Mucosa of gallbladder (tissue), 1 donor: Measurements from ENCODE around the gene UNC5A. TPM values are rescaled to one million over a fixed set of nuclear protein-coding genes. Genes with fewer than 3 reads are reported as not detected.

Experiments
- DNase-seq: peaks from one replicate; pipeline ENCODE4 v3.0.0-alpha.2; 2020; ENCODE audit warnings: low spot score
- total RNA-seq: library from RNA; stranded (reverse); gene quantifications from one replicate; pipeline ENCODE4 v1.2.1, GENCODE V29; 2021
- donor health status: DM: no; HTN: no; CAD: no.

The UNC5A gene
- total RNA-seq, 1 donor from 2014 or later, result 0.14 TPM

GRCh38 chr5:176878906-176879662 lies 68.7 kb downstream of the UNC5A start:
- no peak for DNase-seq

DNA sequence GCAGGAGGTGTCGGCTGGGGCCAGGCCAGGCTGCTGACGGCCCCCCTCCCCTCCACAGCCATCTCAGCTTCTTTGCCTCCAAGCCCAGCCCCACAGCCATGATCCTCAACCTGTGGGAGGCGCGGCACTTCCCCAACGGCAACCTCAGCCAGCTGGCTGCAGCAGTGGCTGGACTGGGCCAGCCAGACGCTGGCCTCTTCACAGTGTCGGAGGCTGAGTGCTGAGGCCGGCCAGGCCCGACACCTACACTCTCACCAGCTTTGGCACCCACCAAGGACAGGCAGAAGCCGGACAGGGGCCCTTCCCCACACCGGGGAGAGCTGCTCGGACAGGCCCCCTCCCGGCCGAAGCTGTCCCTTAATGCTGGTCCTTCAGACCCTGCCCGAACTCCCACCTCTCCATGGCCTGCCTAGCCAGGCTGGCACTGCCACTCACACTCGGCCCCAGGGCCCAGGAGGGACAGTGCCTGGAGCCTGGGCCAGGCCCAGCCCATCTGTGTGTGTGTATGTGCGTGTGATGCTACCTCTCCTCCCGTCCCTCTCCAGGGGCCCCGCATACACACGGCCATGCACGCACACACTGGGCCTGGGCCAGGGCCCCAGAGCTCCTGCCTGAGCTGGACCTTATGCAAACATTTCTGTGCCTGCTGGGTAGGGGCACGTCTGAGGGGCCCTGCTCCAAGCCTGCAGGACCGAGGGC lies 69.5 kb downstream of the UNC5A start:
- no peak for DNase-seq

DNA sequence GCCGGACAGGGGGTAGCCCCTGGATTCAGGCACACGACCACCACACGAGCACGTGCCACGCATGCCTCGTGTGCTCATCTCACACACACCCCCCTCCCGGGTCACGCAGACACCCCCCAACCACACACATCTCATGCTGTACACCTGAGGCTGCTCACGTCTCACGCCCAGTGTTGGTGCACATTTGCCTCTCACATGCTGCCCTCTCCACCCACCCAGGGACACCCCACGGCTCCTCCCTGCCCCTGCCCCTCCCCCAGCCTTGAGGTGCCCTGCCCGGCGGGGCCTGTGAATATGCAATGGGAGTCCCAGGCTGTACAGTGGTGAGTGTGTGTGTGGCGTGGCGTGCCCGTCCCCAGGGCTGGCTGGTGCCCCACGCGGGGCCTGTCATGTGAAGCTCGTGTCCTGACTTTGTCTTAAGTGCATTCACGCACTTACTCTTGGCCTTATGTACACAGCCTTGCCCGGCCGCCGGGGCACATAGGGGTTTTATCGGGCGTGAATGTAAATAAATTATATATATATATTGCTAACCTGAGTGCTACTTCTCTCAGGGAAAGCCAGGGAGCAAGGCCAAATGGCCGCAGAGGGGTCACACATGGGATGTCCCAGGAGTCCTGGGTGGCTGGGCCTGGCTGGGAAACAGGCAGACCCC lies 70.1 kb downstream of the UNC5A start:
- DNase-seq, result no peak

GRCh38 chr5:176881021-176881749 lies 70.8 kb downstream of the UNC5A start:
- DNase-seq, result no peak

- DNase-seq, result no peak
Observed at GRCh38 chr5:176881816-176882566, 71.6 kb downstream of the UNC5A start.

GRCh38 chr5:176882567-176882903 lies 72.2 kb downstream of the UNC5A start:
- no peak for DNase-seq

GRCh38 chr5:176883700-176884570 lies 73.6 kb downstream of the UNC5A start:
- DNase-seq, result no peak

DNA sequence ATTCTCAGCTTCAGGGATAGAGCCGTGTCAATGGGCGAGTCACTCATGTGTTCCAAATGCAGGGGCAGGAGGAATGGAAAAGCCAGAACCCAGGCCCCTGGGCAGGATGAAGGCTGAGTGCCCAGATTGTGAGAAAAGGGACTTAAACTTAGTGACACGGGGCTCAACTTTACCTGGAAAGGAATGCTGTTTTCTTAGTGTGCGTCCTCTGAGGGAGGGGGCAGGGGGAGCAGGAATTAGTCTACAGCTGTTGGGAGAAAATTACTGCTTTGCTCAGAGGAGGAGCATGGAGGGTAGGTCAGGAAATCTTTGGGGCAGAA lies 74.2 kb downstream of the UNC5A start:
- no peak for DNase-seq

GRCh38 chr5:176886336-176887251 lies 76.2 kb downstream of the UNC5A start:
- DNase-seq, result no peak

DNA sequence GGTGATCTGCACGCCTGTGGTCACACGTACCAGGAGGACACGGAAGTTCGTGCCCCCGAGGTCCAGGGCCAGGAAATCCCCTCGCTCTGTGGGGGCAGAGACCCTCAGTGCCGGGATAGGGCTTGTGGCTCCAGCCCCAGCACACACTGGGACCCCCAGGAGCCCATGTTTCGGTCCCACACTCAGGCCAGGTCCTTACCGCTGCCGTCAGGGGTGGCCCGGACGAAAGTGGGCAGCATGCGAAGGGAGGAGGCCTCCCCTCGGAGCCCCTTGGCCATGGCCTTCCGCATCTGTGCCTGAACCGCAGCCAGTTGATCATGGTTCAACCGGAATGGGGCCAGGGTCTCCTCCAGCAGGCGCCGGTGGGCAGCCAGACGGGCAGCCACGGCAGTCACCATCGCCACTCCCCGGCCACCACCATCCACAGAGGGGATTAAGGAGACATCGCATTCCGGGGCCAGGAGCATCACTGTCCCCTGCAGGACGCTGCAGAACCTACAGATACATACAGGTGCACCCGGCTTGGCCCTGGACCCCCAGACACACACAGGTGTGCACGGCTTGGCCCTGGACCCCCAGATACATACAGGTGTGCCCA lies 77.0 kb downstream of the UNC5A start:
- no peak for DNase-seq

DNA sequence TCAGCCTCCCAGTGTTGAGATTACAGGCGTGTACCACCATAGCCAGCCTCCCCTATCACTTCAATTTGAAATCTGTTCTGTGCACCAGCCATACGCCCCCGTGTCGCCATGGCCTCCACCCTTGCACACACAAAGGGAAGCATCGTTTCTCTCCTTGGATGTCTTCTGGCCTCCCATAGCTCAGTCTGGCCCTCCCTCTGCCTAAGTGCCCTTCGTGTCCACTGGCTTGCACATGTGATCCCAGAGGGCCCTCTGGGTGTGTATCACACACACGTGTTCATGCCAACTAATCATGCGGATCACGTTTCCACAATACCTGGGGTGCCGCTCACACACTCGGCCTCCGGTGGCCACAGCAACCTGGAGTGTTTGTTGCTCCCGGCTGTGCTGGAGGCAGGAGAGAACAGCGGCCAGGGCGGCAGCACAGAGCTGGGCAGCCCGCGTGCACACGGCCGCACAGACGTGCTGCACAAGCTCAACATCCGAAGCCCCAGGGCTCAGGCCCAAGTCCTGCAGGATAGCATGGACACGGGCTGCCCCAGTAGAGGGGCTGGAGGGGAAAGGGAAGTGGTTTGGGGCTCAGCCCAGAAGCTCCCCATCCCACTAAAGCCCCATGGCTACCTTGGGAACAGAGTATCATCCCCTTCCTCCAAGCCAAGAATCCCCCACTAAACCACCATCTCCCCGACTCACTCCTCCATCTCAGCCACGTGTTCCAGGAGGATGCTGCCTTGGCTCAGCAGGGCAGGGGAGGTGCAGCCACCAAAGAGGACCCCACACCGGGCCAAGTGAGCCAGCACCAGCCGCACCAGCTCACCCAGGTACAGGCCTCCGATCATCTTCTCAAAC lies 77.9 kb downstream of the UNC5A start:
- no peak for DNase-seq

DNA sequence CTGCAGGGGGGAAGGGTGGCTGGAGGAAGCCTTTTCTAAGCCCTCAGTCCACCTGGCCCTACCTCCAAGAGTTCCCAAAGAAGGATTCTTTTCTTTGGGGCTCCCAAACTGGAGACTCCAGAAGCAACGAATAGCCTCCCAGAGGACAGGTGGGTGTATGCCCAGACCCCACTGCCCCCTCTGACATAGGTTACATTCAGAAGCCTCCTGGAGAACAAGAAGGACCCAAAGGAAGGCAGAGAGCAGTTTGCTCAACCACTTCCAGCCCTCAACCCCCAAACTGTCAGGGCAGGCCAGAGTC lies 78.5 kb downstream of the UNC5A start:
- no peak for DNase-seq

DNA sequence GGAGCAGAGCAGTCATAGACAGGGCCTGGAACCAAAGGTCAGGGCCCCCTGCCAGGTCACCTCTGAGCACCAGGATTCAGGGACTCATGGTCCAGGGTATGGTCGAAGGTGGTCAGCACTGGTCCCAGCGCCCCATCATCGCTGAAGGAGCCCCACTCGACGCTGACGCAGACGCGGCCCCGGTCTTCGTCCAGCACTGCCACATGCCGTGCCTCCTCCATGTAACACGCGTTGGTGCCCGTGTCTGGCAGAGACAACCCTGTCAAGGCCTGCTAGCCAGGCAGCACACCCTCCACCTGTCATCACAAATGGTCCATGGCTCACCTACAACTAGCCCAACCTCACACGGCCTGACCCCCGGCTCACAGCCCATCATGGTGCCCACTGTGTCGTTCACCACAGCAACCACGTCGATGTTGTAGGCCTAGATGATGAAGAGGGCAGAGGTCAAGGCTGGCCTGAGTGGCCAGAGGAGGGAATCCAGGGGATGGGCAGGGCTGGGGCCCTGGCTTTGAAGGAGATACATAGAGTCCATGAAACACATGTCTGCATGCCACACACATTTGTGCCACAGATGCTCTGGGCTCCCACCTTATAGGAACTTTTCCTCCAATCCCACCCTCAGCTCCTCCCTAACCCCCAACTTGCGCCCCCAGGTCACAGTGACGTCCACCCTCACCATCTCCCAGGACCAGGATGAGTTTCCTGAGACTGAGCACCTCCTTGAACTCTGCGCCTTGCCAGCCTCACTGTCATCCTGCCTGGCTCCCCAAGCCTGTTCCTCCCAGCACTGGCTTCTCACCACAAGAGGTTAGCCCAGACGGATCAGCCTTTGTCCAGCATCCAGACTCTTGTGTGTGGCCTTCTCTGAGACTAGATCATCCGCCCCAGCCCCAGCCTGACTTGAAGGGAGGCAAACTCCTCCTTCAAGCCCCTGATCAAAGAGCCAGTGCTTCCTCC lies 79.2 kb downstream of the UNC5A start:
- no peak for DNase-seq

DNA sequence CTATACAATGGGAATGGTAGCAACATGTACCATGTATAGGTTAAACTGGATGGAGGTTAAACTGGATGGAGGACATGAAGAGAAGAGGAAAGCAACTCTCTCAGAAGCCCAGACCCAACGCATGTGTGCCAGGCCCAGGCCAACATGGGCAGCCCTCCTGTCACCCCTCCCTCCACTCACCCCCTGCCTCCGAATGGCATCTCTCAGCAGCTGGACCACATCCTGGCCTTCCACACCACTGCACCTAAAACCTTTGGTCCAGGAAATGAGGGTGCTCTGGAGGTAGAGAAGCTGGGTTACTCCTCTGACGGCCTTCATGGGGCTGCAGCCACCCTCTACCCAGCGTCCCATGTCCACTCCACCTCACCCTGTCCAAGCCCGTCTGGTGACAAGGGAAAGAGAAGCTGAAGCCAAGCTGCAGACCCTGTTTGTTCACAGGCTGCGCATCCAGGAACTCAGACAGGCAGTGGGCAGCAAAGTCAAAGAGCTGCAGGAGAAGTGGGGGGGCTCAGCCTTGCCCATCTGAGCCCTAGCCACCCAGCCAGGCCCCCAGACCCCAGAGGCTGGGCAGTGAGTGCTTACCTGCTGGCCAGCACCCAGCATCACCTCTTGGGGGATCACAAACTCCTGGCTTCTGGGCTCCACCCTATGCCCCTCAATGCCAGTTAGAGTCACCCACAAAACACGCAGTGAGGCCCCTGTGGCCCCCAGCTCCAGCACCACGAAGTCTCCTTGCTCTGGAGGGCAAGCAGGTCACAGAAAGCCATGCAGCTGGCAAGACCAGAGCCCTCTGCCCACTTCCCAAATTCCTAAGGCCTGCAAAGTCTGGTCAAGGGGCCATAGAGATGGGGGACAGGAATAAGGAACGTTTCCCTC lies 80.3 kb downstream of the UNC5A start:
- DNase-seq, result no peak

DNA sequence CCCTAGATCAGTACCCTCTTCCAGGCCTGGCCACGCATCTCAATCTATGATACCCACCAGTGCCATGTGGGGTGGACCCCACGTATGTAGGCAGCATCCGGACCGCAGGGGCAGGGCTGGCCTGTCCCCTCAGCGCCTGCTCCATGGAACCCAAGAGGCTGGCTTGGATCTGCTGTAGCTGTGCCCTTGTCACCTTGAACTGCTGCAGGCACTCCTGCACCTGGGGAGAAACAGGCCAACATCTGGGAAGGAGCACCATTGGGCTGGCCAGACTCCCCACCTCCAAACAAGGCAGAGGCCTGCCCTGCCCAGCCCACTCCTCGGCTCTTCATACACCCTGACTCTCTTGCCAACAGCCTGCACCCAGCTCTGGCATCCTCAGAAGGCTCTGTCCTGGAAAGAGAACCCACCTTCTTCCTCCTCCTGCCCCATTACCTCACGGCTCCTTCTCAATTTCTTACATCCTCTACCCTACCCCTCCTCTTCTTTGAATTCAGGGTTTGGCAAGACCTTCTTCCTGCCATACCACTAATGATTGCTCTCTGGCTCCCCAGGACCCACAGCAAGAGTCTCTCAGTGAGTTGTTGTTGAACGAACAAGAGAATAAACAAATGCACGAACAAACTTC lies 81.1 kb downstream of the UNC5A start:
- no peak for DNase-seq

- DNase-seq, result no peak
Observed at GRCh38 chr5:176892663-176893062, 82.3 kb downstream of the UNC5A start.
